ENCODE data around the gene IRAK1BP1. TPM values are rescaled to one million over a fixed set of nuclear protein-coding genes. Genes with fewer than 3 reads are reported as not detected.

Gene IRAK1BP1
- total RNA-seq, 4 donors from 2014 or later, result 3.1 to 5.4 (median 4.0) TPM

GRCh38 chr6:78861509-78861908, 5.8 kb upstream of the IRAK1BP1 start:
- H3K4me3 ChIP-seq, result no peak overlapping the region
- no peaks in the 10 kb centered on the region for H3K36me3 ChIP-seq
- intact Hi-C loops (cut with DNase I), result no loop called here
- DNase-seq (ENCODE audit: extremely low spot score), result no peak
- peaks cover 0 to 1% (median 0%) of the 10 kb centered on the region in 4 donors for H3K4me1 ChIP-seq
- H3K27me3 ChIP-seq, result no peaks in the 10 kb centered on the region
- TF ChIP-seq CTCF (IDR thresholded peaks at IDR 0.05) (no peak), EP300 (IDR thresholded peaks at IDR 0.05) (no peak), POLR2AphosphoS5 (IDR thresholded peaks at IDR 0.05) (no peak), POLR2A (IDR thresholded peaks at IDR 0.05; ENCODE audit: low read depth) (no peak)
- 77% methylated on average over 2 of the region's 2 CpGs for WGBS
- H3K9me3 ChIP-seq, result peaks cover 0 to 3% (median 0%) of the 10 kb centered on the region in 4 donors
- no peak overlapping the region for H3K27ac ChIP-seq (replicated peaks in 1 of 4)

- Histone ChIP-seq H3K9me3 (peaks cover 0 to under 1% (median 0%) of the 10 kb centered on the region in 4 donors), H3K4me3 (no peak overlapping the region), H3K4me1 (peaks cover 0 to 12% (median 6%) of the 10 kb centered on the region in 4 donors), H3K36me3 (no peaks in the 10 kb centered on the region), H3K27ac (replicated peaks in 1 of 4) (no peak overlapping the region), H3K27me3 (no peaks in the 10 kb centered on the region)
- TF ChIP-seq POLR2A (IDR thresholded peaks at IDR 0.05; ENCODE audit: low read depth) (no peak), EP300 (IDR thresholded peaks at IDR 0.05) (no peak), POLR2AphosphoS5 (IDR thresholded peaks at IDR 0.05) (no peak), CTCF (IDR thresholded peaks at IDR 0.05) (no peak)
- no peak for DNase-seq (ENCODE audit: extremely low spot score)
- intact Hi-C loops (cut with DNase I), result no loop called here
- 83% methylated on average over 2 of the region's 2 CpGs for WGBS
Measured at GRCh38 chr6:78863576-78863975, 3.8 kb upstream of the IRAK1BP1 start.

GRCh38 chr6:78864957-78865356, 2.4 kb upstream of the IRAK1BP1 start:
- intact Hi-C loops (cut with DNase I), result no loop called here
- no peak for DNase-seq (ENCODE audit: extremely low spot score)
- TF ChIP-seq EP300 (IDR thresholded peaks at IDR 0.05) (no peak), POLR2AphosphoS5 (IDR thresholded peaks at IDR 0.05) (no peak), POLR2A (IDR thresholded peaks at IDR 0.05; ENCODE audit: low read depth) (no peak), CTCF (IDR thresholded peaks at IDR 0.05) (no peak)
- 91% methylated on average over 5 of the region's 5 CpGs for WGBS
- no peak overlapping the region for H3K4me3 ChIP-seq
- no peaks in the 10 kb centered on the region for H3K9me3 ChIP-seq
- H3K4me1 ChIP-seq, result peaks cover 0 to 12% (median 9%) of the 10 kb centered on the region in 4 donors
- H3K27me3 ChIP-seq, result no peaks in the 10 kb centered on the region
- H3K27ac ChIP-seq (replicated peaks in 1 of 4), result no peak overlapping the region
- H3K36me3 ChIP-seq, result no peaks in the 10 kb centered on the region

- TF ChIP-seq POLR2A (IDR thresholded peaks at IDR 0.05; ENCODE audit: low read depth), result no peak
- intact Hi-C loops (cut with DNase I), result no loop called here
- Histone ChIP-seq H3K4me3 (peak overlapping the region; percentile 70 to 91 (median 76)), H3K27me3 (no peaks in the 10 kb centered on the region), H3K4me1 (peaks cover 0 to 12% (median 9%) of the 10 kb centered on the region in 4 donors), H3K9me3 (no peaks in the 10 kb centered on the region), H3K27ac (replicated peaks in 1 of 4) (peak overlapping the region; percentile 52 to 67 (median 60)), H3K36me3 (peaks cover 0 to 9% (median 0%) of the 10 kb centered on the region in 4 donors)
- no peak for DNase-seq (ENCODE audit: extremely low spot score)
- 4% methylated on average over 13 of the region's 13 CpGs for WGBS
Measured at GRCh38 chr6:78867020-78867369, 356 bp upstream of the IRAK1BP1 start.

GRCh38 chr6:78868116-78868515, 765 bp downstream of the IRAK1BP1 start:
- intact Hi-C loops (cut with DNase I), result no loop called here

More at GRCh38 chr6:78868116-78868515, 765 bp downstream of the IRAK1BP1 start:
- peaks cover 0 to 12% (median 9%) of the 10 kb centered on the region in 4 donors for H3K4me1 ChIP-seq
- no peaks in the 10 kb centered on the region for H3K27me3 ChIP-seq
- H3K9me3 ChIP-seq, result no peaks in the 10 kb centered on the region
- peaks cover 0 to 9% (median 0%) of the 10 kb centered on the region in 4 donors for H3K36me3 ChIP-seq
- no peak overlapping the region for H3K27ac ChIP-seq (replicated peaks in 1 of 4)
- WGBS, result 30% methylated on average over 8 of the region's 8 CpGs
- DNase-seq (ENCODE audit: extremely low spot score), result no peak
- peak overlapping the region; percentile 70 to 91 (median 76) for H3K4me3 ChIP-seq
- TF ChIP-seq CTCF (IDR thresholded peaks at IDR 0.05) (no peak), POLR2A (IDR thresholded peaks at IDR 0.05; ENCODE audit: low read depth) (no peak), POLR2AphosphoS5 (IDR thresholded peaks at IDR 0.05) (no peak), EP300 (IDR thresholded peaks at IDR 0.05) (no peak)
